GM10266 (cell line): ENCODE results near the gene TSPAN32.

Experiments
- DNase-seq: peaks from one replicate; pipeline ENCODE4 v3.0.0; 2012; ENCODE audit errors: extremely low spot score
- CTCF ChIP-seq: IDR thresholded peaks from 2 replicates; pipeline ENCODE4 v1.5.1; 2012; ENCODE audit warnings: mild to moderate bottlenecking, low read depth; ENCODE audit not compliant: control insufficient read depth, insufficient read depth; ENCODE audit errors: missing control alignments

The TSPAN32 gene

DNA sequence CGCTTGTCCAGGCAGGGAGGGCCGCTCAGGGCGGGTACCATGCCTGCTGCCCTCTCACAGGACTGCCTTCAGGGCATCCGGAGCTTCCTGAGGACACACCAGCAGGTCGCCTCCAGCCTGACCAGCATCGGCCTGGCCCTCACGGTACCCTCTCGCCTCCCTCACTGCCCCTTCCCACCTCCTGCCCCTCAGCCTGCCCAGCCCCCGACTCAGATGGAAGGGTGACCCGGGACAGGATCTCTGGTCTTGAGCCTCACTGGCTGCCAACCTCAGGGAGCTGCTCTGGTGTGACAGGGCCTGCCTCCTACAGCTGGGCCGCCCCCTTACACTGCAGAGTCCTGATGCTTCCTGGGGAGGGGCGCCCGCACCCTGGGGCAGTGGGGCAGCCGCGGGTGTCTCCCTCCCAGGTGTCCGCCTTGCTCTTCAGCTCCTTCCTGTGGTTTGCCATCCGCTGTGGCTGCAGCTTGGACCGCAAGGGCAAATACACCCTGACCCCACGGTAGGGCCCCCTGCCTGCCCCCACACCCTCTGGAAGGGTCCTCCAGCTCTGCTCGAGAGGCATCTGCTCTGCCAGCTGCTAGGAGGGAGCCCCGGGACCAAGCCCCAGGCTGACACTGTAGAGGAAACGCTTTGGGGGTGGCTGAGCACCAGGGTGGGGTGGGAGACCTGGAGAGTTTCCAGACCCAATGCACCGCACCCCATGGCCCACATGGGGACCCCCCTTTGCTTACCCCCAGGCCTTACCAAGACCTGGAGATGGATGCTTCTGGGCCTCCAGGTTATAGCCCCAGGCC, 14.6 kb downstream of the TSPAN32 start:
- TF ChIP-seq CTCF, result no peak
- DNase-seq, result no peak

DNA sequence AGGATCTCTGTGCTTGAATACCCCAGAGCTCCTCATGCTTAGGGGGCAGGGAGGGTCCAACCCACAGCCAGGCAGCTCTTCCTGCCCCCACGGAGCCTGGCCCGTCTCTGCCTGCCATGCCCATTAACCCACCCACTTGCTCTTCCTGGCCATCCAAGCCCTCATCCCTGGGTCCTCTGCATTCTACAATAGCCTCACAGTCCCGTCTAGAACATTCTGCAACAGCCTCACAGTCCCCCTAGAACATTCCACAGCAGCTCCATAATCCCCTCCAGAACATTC, 15.1 kb downstream of the TSPAN32 start:
- no peak for DNase-seq
- no peak for TF ChIP-seq CTCF

DNA sequence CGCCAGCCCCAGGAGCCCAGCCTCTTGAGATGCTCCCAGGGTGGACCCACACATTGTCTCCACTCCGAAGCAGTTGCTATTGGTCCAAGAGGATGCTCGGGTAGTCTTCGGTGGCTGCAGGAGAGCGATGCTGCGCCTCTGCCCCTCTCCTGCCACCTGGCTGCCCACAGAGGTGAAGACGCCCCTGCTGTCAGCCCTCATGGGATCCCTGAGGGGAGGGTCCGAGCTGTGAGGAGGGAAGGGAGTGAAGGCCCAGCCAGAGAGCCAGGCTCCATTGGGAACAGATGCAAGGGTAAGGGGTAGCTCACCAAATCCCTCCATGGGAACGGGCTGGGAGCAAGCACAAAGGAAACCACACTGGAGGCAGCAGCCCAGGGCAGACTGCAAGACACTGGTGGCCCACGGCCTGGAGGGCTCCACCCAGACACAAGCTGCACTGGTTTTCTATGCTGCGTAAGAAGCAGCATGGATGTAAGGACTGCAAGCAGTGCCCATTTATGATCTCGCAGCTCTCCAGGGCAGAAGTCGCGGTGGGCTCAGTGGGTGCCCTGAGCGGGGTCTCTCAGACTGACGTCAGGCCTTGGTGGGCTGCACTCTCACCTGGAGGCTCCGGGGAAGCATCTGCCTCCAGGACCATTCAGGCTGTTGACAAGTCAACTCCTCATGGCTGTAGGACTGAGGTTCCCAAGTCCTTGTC, 15.7 kb downstream of the TSPAN32 start:
- DNase-seq, result no peak
- TF ChIP-seq CTCF, result no peak

GRCh38 chr11:2318123-2318522, 16.3 kb downstream of the TSPAN32 start:
- TF ChIP-seq CTCF, result no peak
- no peak for DNase-seq

- no peak for TF ChIP-seq CTCF
- no peak for DNase-seq
These were observed 16.9 kb downstream of the TSPAN32 start for GRCh38 chr11:2318707-2319106.

GRCh38 chr11:2319791-2320472, 18.1 kb downstream of the TSPAN32 start:
- no peak for TF ChIP-seq CTCF
- DNase-seq, result no peak
